ENCODE measurements around the gene UHRF1.
"Not testable (repeated sequence)": the region's sequence is repeated elsewhere in the genome, so short reads cannot be mapped to it uniquely, and the experiment has no call there.

The UHRF1 gene

GRCh38 chr19:4900879-4901278 is 8.4 kb upstream of the UHRF1 start:
- not testable (repeated sequence) for ATAC-seq

- ATAC-seq, result no peak
These were observed 6.5 kb upstream of the UHRF1 start, which contains the start of gene ARRDC5 for GRCh38 chr19:4902796-4903195. ARRDC5 (minus strand) TSS chr19:4902896; CDS start chr19:4902825, 71 bp downstream.

- no peak for ATAC-seq
These were observed 4.8 kb upstream of the UHRF1 start for GRCh38 chr19:4904481-4904880.

GRCh38 chr19:4906963-4907362 is 2.3 kb upstream of the UHRF1 start:
- no peak for ATAC-seq

- no peak for ATAC-seq
These were observed 941 bp upstream of the UHRF1 start for GRCh38 chr19:4908360-4908759.

- no peak for ATAC-seq
These were observed 533 bp upstream of the UHRF1 start for GRCh38 chr19:4908781-4909155.

- peak; percentile 83 to 84 for ATAC-seq
These were observed 744 bp downstream of the UHRF1 start for GRCh38 chr19:4909897-4910593.

- no peak for ATAC-seq
These were observed 1.4 kb downstream of the UHRF1 start for GRCh38 chr19:4910594-4911281.

- ATAC-seq, result no peak
These were observed 2.0 kb downstream of the UHRF1 start for GRCh38 chr19:4911314-4911713.

GRCh38 chr19:4911786-4912672 is 2.7 kb downstream of the UHRF1 start:
- peak; percentile 39 for ATAC-seq

GRCh38 chr19:4913996-4914735 is 4.9 kb downstream of the UHRF1 start:
- ATAC-seq, result no peak

- peak; percentile 69 to 71 for ATAC-seq
These were observed 5.6 kb downstream of the UHRF1 start for GRCh38 chr19:4914736-4915501.

- ATAC-seq, result no peak
These were observed 7.2 kb downstream of the UHRF1 start for GRCh38 chr19:4916292-4917082.

- no peak for ATAC-seq
These were observed 13.4 kb downstream of the UHRF1 start for GRCh38 chr19:4922530-4923275.

- ATAC-seq, result no peak
These were observed 14.0 kb downstream of the UHRF1 start for GRCh38 chr19:4923276-4923747.

GRCh38 chr19:4929186-4929585 is 19.9 kb downstream of the UHRF1 start:
- ATAC-seq, result no peak

GRCh38 chr19:4930664-4931063 is 21.4 kb downstream of the UHRF1 start:
- ATAC-seq, result no peak

- ATAC-seq, result no peak
These were observed 23.4 kb downstream of the UHRF1 start for GRCh38 chr19:4932711-4933110.

GRCh38 chr19:4933528-4933927 is 24.2 kb downstream of the UHRF1 start:
- no peak for ATAC-seq

GRCh38 chr19:4935444-4935843 is 26.1 kb downstream of the UHRF1 start:
- ATAC-seq, result no peak

All from activated CD4-positive, CD25-positive, alpha-beta regulatory T cell treated with anti-CD3 and anti-CD28 coated beads, Interleukin-2, amount 50 U/mL, for 24 hours (primary cell).